SK-N-MC (cell line): Measurements from ENCODE around the gene OPA1.

ENCODE experiments used
- EZH2 ChIP-seq: fragments of 200-600 bp; sonication (generic); IDR thresholded peaks from one replicate; pipeline ENCODE4 v1.6.1; 2017; ENCODE audit warnings: antibody characterized with exemption
- POLR2AphosphoS5 ChIP-seq: IDR thresholded peaks from 2 replicates; pipeline ENCODE4 v1.6.1; 2012; ENCODE audit warnings: mild to moderate bottlenecking, low read depth, low read length, borderline replicate concordance

DNA sequence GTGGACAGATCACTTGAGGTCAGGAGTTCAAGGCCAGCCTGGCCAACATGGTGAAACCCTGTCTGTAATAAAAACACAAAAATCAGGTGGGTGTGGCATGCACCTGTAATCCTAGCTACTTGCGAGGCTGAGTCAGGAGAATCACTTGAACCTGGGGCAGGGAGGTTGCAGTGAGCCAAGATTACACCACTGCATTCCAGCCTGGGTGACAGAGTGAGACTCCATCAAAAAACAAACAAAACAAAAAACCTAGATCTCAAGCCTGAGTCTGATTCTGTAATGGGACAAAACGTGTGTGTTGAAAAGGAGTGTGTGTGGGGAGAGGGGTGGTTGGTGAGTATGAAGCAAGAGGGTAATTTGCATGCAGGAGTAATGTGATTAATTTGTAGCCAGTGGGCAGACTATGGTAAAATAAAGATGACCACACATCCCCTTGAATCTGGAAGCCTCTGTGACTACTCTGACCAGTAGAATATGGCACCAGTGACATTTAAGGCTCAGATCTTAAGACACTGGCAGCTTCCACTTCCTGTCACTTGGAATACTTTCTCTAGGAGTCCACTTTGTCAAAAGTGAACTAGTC, 18.4 kb upstream of the OPA1 start:
- TF ChIP-seq EZH2 (no peak), POLR2AphosphoS5 (no peak)
